ENCODE data around the gene VWA7.
"Not testable (repeated sequence)": the region's sequence is repeated elsewhere in the genome, so short reads cannot be mapped to it uniquely, and the experiment has no call there.

The VWA7 gene, protein sequence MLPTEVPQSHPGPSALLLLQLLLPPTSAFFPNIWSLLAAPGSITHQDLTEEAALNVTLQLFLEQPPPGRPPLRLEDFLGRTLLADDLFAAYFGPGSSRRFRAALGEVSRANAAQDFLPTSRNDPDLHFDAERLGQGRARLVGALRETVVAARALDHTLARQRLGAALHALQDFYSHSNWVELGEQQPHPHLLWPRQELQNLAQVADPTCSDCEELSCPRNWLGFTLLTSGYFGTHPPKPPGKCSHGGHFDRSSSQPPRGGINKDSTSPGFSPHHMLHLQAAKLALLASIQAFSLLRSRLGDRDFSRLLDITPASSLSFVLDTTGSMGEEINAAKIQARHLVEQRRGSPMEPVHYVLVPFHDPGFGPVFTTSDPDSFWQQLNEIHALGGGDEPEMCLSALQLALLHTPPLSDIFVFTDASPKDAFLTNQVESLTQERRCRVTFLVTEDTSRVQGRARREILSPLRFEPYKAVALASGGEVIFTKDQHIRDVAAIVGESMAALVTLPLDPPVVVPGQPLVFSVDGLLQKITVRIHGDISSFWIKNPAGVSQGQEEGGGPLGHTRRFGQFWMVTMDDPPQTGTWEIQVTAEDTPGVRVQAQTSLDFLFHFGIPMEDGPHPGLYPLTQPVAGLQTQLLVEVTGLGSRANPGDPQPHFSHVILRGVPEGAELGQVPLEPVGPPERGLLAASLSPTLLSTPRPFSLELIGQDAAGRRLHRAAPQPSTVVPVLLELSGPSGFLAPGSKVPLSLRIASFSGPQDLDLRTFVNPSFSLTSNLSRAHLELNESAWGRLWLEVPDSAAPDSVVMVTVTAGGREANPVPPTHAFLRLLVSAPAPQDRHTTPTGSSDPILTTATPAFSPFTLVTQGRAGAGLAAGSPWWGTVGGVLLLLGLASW

DNA sequence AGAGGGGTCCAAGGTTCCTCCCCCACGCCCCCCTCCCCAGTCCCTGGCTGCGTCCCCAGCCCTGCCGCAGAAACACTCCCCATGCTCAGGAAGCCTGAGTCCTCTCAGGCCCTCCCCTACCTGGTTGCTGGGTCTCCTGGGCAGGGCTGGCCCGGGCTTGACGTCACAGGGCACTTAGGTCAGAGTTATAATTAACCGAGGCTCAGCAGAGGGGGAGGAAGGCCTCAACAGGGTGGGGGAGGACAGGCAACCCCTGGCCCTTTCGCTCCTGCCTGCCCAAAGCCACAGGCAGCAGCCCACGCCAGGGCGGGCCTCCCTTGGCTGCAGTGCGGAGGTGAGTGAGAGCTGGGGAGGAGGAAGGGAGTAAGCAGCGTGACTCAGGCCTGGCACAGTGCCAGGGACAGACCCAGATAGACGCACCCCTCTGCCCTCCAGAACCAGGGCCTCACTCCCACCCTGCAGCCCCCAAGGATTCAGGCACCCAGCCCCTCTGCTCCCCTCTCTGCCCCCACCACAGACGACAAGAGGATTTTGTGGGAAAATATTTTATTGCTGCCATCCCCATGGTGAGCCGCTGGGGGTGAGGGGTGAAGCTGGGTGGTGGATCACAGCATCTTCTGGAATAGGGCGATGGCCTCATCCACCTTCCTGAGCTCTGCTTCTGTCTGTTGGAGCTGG, at the start of gene VWA7:
Gene VWA7, minus strand, starts transcription at position 340 of the 678 bp plus-strand sequence. CDS start 549 bp downstream, outside the sequence.
- Histone ChIP-seq H3K36me3 (replicated peaks) (peaks cover 48% of the 10 kb centered on the region), H3K27ac (peak within 1 kb of the TSS; percentile 30), H3K4me3 (ENCODE audit: low read depth, low read length) (no peak within 1 kb of the TSS), H3K27me3 (replicated peaks) (no peaks in the 10 kb centered on the region)
- in situ Hi-C loops (cut with HindIII; ENCODE audit: low pct_ligation_motif_present, low sequenced_read_pairs): no loop called here
- TF ChIP-seq, protein P1, sequence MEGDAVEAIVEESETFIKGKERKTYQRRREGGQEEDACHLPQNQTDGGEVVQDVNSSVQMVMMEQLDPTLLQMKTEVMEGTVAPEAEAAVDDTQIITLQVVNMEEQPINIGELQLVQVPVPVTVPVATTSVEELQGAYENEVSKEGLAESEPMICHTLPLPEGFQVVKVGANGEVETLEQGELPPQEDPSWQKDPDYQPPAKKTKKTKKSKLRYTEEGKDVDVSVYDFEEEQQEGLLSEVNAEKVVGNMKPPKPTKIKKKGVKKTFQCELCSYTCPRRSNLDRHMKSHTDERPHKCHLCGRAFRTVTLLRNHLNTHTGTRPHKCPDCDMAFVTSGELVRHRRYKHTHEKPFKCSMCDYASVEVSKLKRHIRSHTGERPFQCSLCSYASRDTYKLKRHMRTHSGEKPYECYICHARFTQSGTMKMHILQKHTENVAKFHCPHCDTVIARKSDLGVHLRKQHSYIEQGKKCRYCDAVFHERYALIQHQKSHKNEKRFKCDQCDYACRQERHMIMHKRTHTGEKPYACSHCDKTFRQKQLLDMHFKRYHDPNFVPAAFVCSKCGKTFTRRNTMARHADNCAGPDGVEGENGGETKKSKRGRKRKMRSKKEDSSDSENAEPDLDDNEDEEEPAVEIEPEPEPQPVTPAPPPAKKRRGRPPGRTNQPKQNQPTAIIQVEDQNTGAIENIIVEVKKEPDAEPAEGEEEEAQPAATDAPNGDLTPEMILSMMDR (IDR thresholded peaks at IDR 0.05; ENCODE audit: low read depth, low read length, missing control alignments): no peak
- DNase-seq: peak; percentile 54

DNA sequence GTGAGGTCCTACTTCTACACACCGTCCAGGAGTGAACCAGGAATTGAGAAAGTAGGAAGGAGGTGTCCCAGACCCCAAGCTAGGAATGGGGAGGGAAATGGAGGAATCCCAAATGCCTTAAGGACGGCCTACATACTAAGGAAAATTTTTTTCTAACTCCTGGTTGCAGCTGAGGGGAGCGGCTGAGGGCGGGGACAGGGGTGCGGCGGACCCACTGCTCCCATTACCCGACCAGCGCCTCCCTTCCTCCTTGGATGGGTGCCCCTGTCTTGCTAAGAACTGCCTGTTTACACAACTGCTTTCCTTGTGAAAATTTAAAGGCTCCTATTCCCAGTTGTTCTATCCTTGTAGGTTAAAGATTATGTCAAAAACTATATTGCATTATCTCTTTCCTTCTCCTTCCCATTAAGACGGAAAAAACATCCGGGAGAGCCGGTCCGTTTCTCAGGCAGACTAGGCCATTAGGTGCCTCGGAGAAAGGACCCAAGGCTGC, 49.7 kb upstream of the VWA7 start:
- H3K4me3 ChIP-seq (ENCODE audit: low read depth, low read length): peak overlapping the region; percentile 43
- no peaks in the 10 kb centered on the region for H3K36me3 ChIP-seq (replicated peaks)
- in situ Hi-C loops (cut with HindIII; ENCODE audit: low pct_ligation_motif_present, low sequenced_read_pairs): no loop called here
- no peak for DNase-seq
- H3K27ac ChIP-seq: peak overlapping the region; percentile 91
- TF ChIP-seq, protein P1 (IDR thresholded peaks at IDR 0.05; ENCODE audit: low read depth, low read length, missing control alignments): no peak
- no peaks in the 10 kb centered on the region for H3K27me3 ChIP-seq (replicated peaks)

DNA sequence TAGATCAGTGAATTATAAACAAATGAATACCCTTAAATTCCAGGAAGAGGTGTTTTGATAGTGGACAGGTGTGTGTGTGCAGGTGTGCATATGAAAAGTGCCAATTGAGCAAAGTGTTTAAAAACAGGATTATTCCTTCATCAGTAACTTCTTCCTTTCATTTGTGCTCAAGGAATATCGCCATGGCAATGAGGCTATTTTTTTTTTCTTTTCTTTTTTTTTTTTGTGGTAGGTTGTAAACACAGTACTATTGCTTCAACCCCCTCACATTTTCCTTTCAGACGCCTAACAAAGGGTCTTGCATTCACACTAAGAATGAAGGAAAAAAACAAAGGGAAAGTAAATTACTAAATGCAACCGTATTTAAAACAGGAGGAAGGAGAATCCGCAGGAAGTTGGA, 48.4 kb upstream of the VWA7 start:
- no peak for DNase-seq
- Histone ChIP-seq H3K4me3 (ENCODE audit: low read depth, low read length) (no peak overlapping the region), H3K36me3 (replicated peaks) (no peaks in the 10 kb centered on the region), H3K27ac (no peak overlapping the region), H3K27me3 (replicated peaks) (no peaks in the 10 kb centered on the region)
- TF ChIP-seq, protein P1 (IDR thresholded peaks at IDR 0.05; ENCODE audit: low read depth, low read length, missing control alignments): no peak
- in situ Hi-C loops (cut with HindIII; ENCODE audit: low pct_ligation_motif_present, low sequenced_read_pairs): no loop called here

DNA sequence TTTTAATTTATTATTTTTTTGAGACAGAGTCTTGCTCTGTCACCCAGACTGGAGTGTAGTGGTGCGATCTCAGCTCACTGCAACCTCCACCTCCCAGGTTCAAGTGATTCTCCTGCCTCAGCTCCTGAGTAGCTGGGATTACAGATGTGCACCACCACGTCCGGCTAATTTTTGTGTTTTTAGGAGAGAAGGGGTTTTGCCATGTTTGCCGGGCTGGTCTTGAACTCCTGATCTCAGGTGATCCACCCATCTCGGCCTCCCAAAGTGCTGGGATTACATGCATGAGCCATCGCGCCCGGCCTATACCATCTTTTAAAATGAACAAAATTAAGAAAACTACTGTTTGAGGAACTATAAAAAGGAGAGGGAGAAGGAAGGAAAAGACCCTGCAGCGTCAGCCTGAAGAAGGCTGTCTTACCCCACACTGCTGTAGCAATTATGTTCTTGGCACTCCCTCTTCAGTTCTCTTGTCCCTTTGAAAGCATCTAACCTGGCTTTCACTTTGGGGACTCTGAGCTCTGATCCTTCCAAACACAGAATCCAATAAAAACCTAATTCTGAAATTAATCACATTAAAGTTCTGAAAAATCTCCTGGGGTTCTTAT, 46.6 kb upstream of the VWA7 start:
- DNase-seq; H3K36me3 ChIP-seq (replicated peaks); H3K27me3 ChIP-seq (replicated peaks); H3K4me3 ChIP-seq (ENCODE audit: low read depth, low read length); H3K27ac ChIP-seq; in situ Hi-C loops (cut with HindIII; ENCODE audit: low pct_ligation_motif_present, low sequenced_read_pairs): not testable (repeated sequence)

DNA sequence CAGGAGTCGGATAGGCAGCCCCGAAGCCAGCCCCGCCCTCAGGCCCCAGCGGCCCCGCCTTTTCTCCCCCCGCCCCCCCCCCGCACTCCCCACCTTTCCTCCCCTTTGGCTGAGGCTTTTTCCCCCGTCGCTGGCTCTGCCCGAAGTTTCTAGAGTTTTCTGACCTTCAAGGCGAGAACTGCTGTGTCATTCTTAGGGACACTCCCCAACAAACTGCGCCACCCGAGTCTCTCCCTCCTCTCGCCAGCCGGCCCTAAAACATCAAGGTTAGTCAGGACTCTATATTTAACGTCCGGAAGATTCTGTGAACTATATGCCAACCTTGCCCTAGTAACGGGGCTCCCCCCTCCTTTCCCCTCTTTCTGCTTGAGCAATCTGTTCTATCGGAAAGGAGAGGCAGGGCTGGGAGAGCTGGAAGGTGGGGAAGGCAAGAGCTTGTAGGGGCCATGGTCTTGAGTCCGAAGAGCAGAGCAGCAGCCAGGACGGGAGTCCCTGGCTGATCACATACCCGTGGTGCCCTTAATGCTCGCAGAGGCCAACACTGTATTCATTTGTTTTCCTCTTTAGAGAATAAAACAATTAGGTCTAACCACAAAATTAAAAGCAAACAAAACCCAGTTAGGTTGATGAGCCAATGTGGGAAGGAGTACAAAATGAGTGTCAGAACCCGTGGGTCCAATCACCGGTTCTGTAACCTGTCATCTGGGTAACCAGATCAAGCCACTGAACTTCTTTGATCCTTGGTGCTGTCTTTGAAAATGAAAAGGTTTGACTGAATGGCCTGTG, 45.1 kb upstream of the VWA7 start:
- Histone ChIP-seq H3K27ac (peak overlapping the region; percentile 80), H3K27me3 (replicated peaks) (no peaks in the 10 kb centered on the region), H3K36me3 (replicated peaks) (no peaks in the 10 kb centered on the region), H3K4me3 (ENCODE audit: low read depth, low read length) (peak overlapping the region; percentile 64)
- in situ Hi-C loops (cut with HindIII; ENCODE audit: low pct_ligation_motif_present, low sequenced_read_pairs): no loop called here
- peak; percentile 53 for DNase-seq
- TF ChIP-seq, protein P1 (IDR thresholded peaks at IDR 0.05; ENCODE audit: low read depth, low read length, missing control alignments): no peak

Measured in brain microvascular endothelial cell (primary cell).